Globus pallidus (tissue), 1 donor: ENCODE measurements around the gene JPH2.
"Not testable (repeated sequence)": the region's sequence is repeated elsewhere in the genome, so short reads cannot be mapped to it uniquely, and the experiment has no call there.

ENCODE experiments used
- DNase-seq: peaks from one replicate; pipeline ENCODE4 v3.0.0-alpha.2; 2015; ENCODE audit warnings: low spot score

The JPH2 gene

GRCh38 chr20:44211177-44212039, 24.4 kb upstream of the JPH2 start:
- DNase-seq = peak; percentile 29

DNA sequence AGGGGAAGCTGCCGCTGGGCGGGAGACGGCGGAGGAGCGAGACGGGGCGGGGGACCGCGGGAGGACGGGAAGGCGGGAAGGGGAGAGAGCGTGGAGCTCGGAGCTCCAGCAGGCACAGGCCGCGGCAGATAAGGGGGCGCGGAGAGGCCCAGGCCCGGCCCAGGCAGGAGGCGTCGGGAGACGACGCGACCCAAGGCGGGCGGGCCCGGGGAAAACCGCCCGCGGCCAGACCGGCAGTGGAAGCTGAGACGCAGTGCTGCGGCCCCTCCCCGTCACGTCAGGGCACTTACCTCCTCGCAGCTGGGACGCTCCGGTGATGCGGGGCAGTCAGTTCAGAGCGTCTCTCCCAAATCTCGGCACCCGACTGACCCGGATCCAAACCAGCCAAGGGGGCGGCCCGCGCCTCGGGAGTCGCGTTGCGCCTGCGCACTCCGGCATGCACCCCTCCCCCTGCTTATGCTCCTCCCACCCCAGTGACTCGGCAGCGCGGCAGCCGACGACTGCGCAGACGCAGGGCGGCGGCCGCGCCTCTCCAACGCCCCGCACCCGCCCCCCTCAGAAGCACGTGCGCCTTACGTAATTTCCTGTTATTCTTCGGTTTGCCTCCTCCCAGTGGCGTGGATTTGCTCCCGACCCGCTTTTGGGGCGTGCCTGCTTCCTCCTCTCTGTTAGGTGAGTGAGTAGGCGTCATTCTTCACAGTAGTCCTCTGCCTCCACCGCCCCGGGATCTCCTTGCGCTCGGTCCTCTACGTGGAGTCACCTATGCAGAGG, 23.6 kb upstream of the JPH2 start, which contains the start of gene OSER1:
Gene OSER1, minus strand, starts transcription at position 366 of the 771 bp plus-strand sequence. CDS start 3,814 bp downstream, outside the sequence.
- DNase-seq = peak; percentile 96

DNA sequence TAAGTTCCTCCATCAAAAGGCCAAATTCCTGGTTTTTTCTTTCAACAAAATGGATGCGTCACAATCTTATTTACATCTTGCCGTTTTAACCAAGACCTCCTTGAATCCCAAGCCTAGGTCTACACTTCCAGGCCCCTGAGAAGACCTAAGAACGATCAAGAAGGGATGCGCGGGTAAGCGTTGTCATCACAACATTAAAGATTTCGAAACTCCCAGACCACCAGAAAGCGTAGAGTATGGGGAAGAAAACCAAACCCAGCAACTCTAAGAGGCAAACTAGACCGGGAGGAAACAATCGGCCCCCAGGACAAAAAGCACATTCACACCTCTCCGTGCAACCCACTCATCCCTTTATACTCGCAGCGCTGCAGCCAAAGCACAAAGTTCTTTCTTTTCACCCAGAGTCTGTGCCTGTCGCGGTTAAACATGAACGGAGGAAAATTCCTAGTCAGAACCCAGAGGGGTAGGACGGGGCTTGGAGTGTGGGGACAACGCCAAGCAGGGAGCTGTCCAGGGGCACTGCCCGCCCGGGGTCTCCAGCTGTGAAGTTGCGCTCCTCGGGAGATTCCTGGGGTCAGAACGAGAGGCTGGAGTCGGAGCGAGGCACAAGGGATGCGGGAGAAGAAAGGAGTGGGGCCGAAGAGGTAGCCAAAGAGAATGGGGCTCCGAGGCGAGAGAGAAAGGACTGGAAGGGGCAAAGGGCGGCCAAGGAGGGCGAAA, 22.9 kb upstream of the JPH2 start:
- DNase-seq = no peak

DNA sequence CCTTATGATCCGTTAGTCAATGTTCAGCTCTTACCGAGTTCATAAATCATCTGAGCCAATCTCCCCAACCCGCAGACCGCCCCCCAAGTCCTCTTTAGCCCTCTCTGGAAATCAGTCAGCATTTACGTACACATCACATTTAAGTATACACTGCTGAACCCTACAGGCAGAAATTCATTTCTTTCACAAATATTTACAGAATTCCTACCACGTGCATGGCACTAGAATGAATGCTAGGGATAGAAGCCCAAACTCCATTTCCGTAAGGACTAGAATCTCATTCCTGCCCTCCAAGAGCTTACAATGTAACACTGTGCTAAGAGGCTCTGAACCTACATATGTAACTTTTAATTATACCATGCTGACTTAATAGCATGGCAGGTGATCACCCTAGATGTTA, 21.8 kb upstream of the JPH2 start:
- DNase-seq = no peak

DNA sequence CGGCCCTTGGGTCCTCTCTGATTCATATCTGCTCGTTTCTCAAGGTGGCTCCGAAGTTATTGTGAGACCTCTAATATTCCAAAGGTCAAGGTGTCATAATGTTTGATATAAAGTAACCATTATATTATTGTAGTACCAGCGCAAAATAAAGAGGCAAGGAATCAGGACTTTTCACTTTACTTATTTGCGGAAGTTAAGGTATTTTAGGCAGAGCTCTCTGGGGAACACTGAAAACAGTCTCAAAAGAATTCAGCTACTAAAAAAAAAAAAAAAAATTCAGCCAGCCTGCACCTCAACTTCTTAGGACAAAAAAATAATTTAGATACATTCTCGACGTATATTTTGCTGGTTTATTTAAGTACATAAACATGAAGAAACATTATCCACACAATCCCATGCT, 21.2 kb upstream of the JPH2 start:
- no peak for DNase-seq

GRCh38 chr20:44207126-44207723, 20.2 kb upstream of the JPH2 start:
- DNase-seq = no peak

- no peak for DNase-seq
Measured at GRCh38 chr20:44206132-44206531, 19.1 kb upstream of the JPH2 start.

- no peak for DNase-seq
Measured at GRCh38 chr20:44204832-44205215, 17.8 kb upstream of the JPH2 start.

GRCh38 chr20:44204156-44204831, 17.3 kb upstream of the JPH2 start:
- DNase-seq = no peak

DNA sequence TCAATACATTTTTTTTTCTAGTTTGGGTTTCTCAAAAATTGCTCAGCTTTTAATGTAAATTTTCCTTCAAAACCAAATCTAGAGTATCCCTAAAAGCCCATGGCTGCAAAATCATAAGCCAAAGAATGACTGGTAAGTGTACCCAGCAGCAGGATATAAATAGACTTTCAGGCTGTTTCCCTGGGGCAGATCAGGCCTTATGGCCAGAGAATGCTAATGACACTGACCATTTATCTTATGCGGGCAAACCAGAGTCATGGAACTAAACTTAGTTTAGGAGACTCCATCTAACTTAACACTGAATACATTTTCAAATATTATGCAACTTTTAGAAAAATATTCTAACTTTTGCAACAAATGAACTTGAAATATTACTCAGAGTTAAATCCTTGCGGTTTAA, 16.2 kb upstream of the JPH2 start:
- DNase-seq = no peak

GRCh38 chr20:44200983-44201382, 14.0 kb upstream of the JPH2 start:
- DNase-seq = no peak

DNA sequence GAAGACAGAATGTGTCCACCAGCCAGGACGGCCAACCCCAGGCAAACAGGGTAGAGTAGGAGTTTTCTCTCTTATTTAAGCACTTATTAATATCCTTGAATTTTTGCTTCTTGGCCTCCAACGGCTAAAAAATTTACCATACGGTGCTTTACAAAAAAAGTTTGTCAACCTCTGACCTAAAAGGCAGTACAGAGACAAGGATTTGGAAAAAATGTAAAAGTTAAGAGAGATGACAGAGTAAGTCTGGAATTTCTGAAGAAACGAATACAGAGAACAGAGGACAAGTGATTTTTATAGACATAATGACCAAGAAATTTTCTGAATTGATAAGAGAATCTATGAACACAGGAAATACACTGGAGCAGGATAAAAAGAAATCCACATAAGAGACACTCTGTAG, 13.4 kb upstream of the JPH2 start:
- no peak for DNase-seq

DNA sequence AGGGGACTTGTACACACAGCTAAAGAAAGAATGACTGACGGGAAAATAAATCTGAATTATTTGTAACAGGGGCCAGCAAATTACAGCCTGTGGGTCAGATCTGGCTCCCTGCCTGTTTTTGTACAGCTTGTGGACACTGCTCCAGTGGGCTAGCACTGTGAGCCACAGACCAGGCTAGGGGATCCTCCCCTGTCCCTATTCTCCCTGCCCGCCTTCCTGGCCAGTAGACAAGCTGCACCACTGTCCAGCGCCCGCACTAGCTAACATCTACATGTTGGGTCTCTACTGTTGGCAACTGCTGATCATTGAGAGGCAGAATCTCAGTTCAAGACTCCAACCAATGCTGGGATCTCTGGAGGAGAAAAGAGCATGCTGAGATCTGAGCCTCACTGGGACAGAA, 12.9 kb upstream of the JPH2 start:
- no peak for DNase-seq

DNA sequence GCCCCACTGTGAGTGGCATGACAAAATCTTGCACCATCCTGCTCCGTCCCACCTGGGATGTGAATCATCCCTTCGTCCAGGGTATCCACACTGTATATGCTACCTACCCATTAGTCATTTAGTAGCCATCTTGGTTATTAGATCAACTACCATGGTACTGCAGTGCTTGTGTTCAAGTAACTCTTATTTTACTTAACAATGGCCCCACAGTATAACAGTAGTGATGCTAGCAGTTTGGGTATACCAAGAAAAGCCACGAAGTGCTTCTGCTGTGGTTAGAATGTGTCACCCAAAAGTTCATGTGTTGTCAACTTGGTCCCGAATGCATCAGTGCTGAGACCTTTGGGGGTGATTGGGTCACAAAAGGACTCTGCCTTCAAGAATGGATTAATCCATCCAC, 11.9 kb upstream of the JPH2 start:
- no peak for DNase-seq

DNA sequence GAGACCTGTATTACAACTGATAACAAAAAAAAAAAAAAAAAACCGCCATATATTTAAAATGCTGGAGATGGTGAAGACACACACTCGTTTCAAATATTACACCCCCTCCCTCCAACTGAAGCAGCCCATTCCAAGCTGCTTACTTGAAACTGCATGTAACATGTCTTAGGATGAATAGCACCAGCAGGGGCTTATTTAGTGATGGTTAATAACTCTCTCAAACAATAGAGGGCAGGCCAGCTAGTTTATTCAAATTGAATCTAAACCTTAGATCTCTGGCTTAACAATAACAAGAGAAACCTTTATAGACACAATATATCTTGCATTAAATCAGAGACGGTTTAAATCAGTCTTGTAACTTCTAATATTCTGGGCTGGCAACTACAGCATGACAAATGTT, 9.3 kb upstream of the JPH2 start:
- DNase-seq = no peak

DNA sequence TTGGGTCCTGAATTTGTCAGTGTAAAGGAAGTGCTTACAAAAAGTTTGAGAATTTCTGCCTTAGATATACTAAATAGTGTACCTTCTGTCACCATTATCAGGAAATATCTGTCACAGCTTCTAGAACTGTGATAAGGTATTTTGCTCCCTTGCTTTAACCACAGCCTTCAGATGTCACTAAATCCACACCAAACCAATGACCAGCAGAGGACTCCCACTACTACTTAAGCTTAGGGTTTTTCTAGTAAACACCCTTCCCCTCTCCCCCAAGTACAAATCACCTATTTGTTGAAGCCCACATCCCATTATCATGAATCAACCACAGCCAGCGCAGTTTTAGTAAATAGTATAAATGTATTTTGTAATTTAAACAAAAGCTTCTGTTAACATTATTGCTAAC, 8.6 kb upstream of the JPH2 start:
- no peak for DNase-seq

- DNase-seq = no peak
Measured at GRCh38 chr20:44193801-44194200, 6.8 kb upstream of the JPH2 start.

- not testable (repeated sequence) for DNase-seq
Measured at GRCh38 chr20:44191640-44192039, 4.7 kb upstream of the JPH2 start.

DNA sequence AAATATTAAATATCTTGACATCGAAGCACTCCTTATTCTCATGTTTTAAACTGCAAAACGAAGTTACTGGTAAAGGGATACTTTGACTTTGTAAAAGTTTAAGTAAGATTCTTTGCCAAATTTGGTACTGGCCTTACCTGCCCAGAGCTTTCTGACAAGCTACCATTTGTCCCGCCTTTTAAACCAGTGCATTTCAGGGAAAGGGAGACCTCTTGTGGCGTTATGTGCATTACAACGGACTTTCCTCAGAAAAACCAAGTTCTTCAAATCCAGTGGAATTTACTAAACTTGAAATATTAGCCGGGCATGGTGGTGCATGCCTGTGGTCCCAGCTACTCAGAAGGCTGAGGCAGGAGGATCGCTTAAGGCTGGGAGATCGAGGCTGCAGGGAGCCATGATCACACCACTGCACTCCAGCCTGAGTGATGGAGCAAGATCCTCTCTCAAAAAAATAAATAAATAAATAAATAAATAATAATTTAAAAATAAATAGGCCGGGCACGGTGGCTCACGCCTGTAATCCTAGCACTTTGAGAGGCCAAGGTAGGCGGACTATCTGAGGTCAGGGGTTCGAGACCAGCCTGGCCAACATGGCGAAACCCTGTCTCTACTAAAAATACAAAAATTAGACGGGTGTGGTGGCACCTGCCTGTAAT, 3.3 kb upstream of the JPH2 start:
- DNase-seq = not testable (repeated sequence)

DNA sequence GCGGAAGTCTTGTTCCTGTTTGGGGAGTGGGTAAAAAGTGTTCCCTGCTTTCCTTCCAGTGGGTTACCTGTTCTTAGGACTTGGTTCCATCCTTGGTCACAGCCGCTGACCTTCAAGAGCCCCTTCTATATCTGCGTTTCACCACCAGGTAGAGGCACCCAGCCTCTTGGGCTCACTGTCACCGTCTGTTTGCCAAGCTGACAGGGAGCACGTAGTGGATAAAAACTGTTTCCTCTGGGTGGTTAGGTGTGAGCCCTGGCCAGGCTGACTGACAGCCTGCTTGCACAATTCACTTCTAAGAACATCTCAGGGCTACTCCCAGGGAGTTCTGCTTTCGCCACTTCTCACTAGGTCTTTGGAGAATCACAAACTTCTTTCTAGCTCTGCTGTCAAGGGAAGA, 1.8 kb upstream of the JPH2 start:
- no peak for DNase-seq
